ENCODE results near the gene CEP162. TPM values are rescaled to one million over a fixed set of nuclear protein-coding genes. Genes with fewer than 3 reads are reported as not detected.
"Not testable (repeated sequence)": the region's sequence is repeated elsewhere in the genome, so short reads cannot be mapped to it uniquely, and the experiment has no call there.

CEP162 gene
- polyA plus RNA-seq, 4 donors: 15.2 to 20.4 (median 18.8) TPM

GRCh38 chr6:84151669-84152068 is 75.8 kb downstream of the CEP162 start:
- no peak for DNase-seq (ENCODE audit: low read depth in 4 of 4, low spot score in 3 of 4)

- DNase-seq (ENCODE audit: low read depth in 4 of 4, low spot score in 3 of 4): no peak
These were observed 76.7 kb downstream of the CEP162 start for GRCh38 chr6:84150705-84151104.

- DNase-seq (ENCODE audit: low read depth in 4 of 4, low spot score in 3 of 4): no peak
These were observed 85.9 kb downstream of the CEP162 start for GRCh38 chr6:84141521-84141920.

GRCh38 chr6:84139311-84139710 is 88.1 kb downstream of the CEP162 start:
- DNase-seq (ENCODE audit: low read depth in 4 of 4, low spot score in 3 of 4): no peak

GRCh38 chr6:84137989-84138575 is 89.4 kb downstream of the CEP162 start:
- no peak for DNase-seq (ENCODE audit: low read depth in 4 of 4, low spot score in 3 of 4)

GRCh38 chr6:84137051-84137375 is 90.4 kb downstream of the CEP162 start:
- DNase-seq (ENCODE audit: low read depth in 4 of 4, low spot score in 3 of 4): no peak

GRCh38 chr6:84136364-84137050 is 90.9 kb downstream of the CEP162 start:
- DNase-seq (ENCODE audit: low read depth in 4 of 4, low spot score in 3 of 4): no peak

- no peak for DNase-seq (ENCODE audit: low read depth in 4 of 4, low spot score in 3 of 4)
These were observed 92.2 kb downstream of the CEP162 start for GRCh38 chr6:84135291-84135690.

GRCh38 chr6:84133385-84133784 is 94.1 kb downstream of the CEP162 start:
- DNase-seq (ENCODE audit: low read depth in 4 of 4, low spot score in 3 of 4): not testable (repeated sequence)

- DNase-seq (ENCODE audit: low read depth in 4 of 4, low spot score in 3 of 4): not testable (repeated sequence)
These were observed 97.9 kb downstream of the CEP162 start for GRCh38 chr6:84129588-84129987.

- no peak for DNase-seq (ENCODE audit: low read depth in 4 of 4, low spot score in 3 of 4)
These were observed 104.3 kb downstream of the CEP162 start for GRCh38 chr6:84123186-84123585.

- no peak for DNase-seq (ENCODE audit: low read depth in 4 of 4, low spot score in 3 of 4)
These were observed 108.2 kb downstream of the CEP162 start for GRCh38 chr6:84119277-84119676.

- DNase-seq (ENCODE audit: low read depth in 4 of 4, low spot score in 3 of 4): no peak
These were observed 109.3 kb downstream of the CEP162 start for GRCh38 chr6:84118191-84118590.

- DNase-seq (ENCODE audit: low read depth in 4 of 4, low spot score in 3 of 4): not testable (repeated sequence)
These were observed 112.4 kb downstream of the CEP162 start for GRCh38 chr6:84114933-84115594.

- not testable (repeated sequence) for DNase-seq (ENCODE audit: low read depth in 4 of 4, low spot score in 3 of 4)
These were observed 116.1 kb downstream of the CEP162 start for GRCh38 chr6:84111351-84111750.

GRCh38 chr6:84107495-84107894 is 119.9 kb downstream of the CEP162 start:
- DNase-seq (ENCODE audit: low read depth in 4 of 4, low spot score in 3 of 4): no peak

- not testable (repeated sequence) for DNase-seq (ENCODE audit: low read depth in 4 of 4, low spot score in 3 of 4)
These were observed 122.1 kb downstream of the CEP162 start for GRCh38 chr6:84105215-84105924.

- DNase-seq (ENCODE audit: low read depth in 4 of 4, low spot score in 3 of 4): no peak
These were observed 124.4 kb downstream of the CEP162 start for GRCh38 chr6:84103029-84103428.

GRCh38 chr6:84095156-84095555 is 132.3 kb downstream of the CEP162 start:
- DNase-seq (ENCODE audit: low read depth in 4 of 4, low spot score in 3 of 4): no peak

- no peak for DNase-seq (ENCODE audit: low read depth in 4 of 4, low spot score in 3 of 4)
These were observed 133.7 kb downstream of the CEP162 start for GRCh38 chr6:84093441-84094435.
